ENCODE data around the gene USPL1.

DNA sequence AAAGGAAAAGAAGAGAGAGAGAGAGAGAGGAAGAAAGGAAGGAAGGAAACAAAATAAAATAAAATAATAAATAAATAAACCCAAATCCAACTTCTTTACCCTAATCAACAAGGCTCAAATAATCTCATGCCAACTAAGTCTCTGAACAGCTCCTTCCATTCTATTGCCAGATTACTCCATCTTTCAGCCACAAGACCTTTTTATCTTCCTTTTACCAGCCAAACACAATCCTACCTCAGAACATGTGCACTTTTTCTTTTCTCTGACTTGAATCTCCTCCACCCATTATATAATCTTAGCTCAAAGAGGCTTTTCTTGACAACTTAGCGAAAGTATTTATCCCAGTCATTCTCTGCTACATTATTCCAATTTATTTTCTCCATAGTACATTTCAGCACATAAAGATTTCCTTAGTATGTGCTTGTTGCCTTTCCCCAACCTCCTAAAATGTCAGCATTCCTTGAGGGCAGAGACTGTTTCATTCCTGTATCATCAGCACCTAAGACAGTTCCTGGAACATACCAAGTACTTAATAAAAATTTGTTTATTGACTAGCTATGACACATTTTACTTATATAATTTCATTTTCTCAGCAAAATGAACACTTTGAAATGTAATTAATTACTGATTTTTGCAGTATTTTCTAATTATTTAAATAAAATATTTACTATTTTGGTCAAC, 33.5 kb upstream of the USPL1 start:
- TF ChIP-seq POLR2A (IDR thresholded peaks at IDR 0.05): no peak
- TF ChIP-seq, protein P1, sequence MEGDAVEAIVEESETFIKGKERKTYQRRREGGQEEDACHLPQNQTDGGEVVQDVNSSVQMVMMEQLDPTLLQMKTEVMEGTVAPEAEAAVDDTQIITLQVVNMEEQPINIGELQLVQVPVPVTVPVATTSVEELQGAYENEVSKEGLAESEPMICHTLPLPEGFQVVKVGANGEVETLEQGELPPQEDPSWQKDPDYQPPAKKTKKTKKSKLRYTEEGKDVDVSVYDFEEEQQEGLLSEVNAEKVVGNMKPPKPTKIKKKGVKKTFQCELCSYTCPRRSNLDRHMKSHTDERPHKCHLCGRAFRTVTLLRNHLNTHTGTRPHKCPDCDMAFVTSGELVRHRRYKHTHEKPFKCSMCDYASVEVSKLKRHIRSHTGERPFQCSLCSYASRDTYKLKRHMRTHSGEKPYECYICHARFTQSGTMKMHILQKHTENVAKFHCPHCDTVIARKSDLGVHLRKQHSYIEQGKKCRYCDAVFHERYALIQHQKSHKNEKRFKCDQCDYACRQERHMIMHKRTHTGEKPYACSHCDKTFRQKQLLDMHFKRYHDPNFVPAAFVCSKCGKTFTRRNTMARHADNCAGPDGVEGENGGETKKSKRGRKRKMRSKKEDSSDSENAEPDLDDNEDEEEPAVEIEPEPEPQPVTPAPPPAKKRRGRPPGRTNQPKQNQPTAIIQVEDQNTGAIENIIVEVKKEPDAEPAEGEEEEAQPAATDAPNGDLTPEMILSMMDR (IDR thresholded peaks at IDR 0.05): no peak
